DMS153 treated with DMSO at 0.1 percent for 48 hours (cell line): Measurements from ENCODE around the gene DLGAP3.
"Not testable (repeated sequence)": the region's sequence is repeated elsewhere in the genome, so short reads cannot be mapped to it uniquely, and the experiment has no call there.

Experiments used
- DNase-seq: peaks from one replicate; lab custom pipeline; 2025; ENCODE audit not compliant: unreplicated experiment; lab: John Stamatoyannopoulos, UW

The DLGAP3 gene, protein sequence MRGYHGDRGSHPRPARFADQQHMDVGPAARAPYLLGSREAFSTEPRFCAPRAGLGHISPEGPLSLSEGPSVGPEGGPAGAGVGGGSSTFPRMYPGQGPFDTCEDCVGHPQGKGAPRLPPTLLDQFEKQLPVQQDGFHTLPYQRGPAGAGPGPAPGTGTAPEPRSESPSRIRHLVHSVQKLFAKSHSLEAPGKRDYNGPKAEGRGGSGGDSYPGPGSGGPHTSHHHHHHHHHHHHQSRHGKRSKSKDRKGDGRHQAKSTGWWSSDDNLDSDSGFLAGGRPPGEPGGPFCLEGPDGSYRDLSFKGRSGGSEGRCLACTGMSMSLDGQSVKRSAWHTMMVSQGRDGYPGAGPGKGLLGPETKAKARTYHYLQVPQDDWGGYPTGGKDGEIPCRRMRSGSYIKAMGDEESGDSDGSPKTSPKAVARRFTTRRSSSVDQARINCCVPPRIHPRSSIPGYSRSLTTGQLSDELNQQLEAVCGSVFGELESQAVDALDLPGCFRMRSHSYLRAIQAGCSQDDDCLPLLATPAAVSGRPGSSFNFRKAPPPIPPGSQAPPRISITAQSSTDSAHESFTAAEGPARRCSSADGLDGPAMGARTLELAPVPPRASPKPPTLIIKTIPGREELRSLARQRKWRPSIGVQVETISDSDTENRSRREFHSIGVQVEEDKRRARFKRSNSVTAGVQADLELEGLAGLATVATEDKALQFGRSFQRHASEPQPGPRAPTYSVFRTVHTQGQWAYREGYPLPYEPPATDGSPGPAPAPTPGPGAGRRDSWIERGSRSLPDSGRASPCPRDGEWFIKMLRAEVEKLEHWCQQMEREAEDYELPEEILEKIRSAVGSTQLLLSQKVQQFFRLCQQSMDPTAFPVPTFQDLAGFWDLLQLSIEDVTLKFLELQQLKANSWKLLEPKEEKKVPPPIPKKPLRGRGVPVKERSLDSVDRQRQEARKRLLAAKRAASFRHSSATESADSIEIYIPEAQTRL

DNA sequence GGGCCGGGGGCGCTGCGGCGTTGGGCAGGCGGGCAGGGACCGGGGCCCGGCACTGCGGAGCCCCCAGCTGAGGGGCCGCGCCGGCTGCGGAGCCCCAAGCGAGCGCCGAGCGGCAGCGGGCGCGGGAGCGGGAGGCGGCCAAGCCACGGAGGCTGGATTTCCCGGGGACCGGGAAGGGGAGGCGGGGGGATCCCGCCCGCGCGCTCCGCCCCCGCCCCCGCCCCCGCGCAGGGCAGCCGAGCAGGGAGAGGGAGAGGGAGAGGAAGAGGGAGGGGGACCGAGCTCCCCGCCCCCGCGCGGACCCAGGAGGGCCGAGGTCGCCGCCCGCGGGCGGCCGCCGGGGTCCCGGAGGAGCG, at the start of gene DLGAP3:
Gene DLGAP3, minus strand, starts transcription at position 154 of the 356 bp plus-strand sequence. CDS start 24,267 bp downstream, outside the sequence.
- DNase-seq: no peak

DNA sequence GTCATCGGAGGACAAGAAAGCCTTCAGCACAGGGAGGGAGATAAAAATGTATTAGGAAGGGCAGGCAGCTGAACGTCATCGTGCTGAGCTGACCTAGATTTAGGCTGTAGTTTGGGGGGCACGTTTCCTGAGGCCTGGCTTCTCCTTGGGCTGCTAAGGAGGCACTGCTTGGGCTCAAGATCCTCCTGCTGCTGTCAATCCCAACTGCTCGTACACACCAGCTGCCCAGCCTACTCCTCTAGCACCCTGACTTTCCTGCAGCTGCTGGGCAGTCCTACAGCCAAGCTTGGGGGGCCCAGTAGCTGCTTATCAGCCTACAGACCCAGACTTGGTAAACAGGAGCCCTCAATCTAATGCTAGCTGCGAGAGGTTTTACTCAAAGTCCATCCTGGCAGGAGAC, 49.5 kb upstream of the DLGAP3 start:
- no peak for DNase-seq

GRCh38 chr1:34977858-34978257, 48.4 kb upstream of the DLGAP3 start:
- no peak for DNase-seq

DNA sequence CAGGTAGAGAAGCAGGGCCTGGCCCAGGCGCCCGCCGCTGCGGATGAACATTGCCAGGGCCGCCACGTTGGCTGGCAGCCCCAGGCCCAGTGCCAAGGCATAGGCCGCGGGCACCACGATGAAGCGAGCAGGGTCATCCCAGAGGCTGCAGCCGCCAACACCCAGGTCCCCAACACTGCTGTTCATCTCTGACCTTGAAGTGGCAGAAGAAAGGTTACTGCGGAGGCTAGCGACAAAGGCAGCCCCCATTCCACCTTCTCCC, 47.7 kb upstream of the DLGAP3 start:
- DNase-seq: no peak

DNA sequence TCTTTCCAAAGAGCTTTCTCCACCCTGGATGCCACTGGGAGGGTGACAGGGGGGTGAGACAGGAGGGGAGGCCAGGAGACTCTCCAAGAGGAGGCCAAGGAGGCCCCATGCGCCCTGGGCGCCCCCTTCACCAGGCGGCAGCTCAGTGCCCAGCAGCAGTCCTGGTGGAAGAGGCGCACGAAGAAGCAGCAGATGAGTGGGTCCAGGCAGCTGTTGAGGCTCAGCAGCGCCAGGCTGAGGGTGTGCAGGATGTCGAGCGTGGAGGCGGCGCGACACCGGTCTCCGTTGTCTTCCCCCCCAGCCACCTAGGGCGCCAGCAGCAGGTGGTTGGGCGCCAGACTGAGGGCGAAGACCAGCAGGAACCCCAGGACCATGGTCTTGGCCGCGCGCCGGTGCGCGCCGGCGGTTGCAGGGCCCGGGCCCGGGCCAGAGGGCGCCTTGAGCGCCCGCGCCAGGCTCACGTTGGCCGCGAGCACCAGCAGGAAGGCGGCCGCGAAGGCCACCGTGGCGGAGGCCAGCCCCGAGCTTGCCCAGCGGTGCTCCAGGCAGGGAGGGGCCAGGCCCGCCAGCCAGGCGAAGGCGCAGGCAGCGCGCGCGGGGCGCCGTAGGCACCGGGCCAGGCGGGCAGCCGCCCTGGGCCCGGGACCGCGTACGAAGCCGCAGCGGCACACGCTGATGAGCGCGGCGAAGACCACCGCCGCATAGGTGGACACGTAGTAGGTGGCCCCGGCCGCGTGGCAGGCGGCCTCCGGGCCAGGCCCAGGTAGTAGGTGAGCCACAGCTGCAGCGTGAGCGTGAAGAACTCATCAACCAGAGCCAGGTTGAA, 47.1 kb upstream of the DLGAP3 start:
- DNase-seq: no peak

DNA sequence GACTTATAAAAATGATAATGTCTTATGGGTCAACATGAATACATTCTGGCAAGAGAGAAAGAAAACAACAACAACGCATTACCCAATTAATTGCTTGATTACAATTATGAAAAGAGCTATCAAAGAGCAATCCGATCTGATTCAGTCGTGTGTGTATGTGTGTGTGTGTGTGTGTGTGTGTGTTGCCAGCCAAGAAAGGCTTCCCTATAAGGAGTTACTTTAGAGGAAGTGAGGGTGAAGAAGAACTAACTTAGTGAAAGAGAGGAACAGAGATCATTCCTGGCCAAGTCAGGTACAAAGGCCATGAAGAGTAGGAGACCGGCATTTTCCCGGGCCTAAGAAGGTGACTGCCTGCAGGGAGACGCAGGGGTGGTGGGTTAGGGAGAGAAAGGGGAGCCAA, 46.3 kb upstream of the DLGAP3 start:
- DNase-seq: no peak

DNA sequence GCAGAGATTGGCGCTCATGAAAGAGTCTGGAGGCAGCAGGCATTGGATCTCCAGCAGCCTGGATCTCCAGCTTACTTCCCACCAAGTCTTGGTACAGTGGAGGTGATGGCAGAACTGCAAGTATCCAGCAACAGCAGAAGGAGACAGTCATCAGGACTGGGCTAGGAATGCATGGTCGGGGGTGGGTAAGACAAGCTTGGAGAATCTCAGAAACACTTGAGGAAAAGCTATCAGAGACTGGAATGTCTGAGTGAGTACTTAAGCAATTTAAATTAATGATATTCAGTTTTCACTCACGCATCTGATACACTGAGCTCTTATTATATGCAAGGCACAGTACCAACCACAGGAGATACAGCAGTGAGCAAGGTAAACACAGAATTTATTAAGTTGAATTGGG, 45.9 kb upstream of the DLGAP3 start:
- DNase-seq: no peak

DNA sequence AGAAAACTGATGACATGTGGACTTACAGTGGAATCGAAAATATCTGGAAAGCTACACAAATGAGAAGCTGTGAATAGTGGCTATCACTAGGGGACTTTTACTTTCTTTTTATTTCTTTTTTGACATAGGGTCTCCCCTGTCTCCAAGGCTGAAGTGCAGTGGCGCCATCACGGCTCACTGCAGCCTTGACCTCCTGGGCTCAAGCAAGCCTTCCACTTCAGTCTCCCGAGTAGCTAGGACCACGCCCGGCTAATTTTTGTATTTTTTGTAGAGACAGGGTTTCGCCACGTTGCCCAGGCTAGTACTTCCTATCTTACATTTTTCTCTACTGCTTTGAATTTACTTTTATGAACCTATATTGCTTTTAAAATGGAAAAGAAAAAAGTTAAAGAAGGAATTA, 45.2 kb upstream of the DLGAP3 start:
- DNase-seq: no peak

DNA sequence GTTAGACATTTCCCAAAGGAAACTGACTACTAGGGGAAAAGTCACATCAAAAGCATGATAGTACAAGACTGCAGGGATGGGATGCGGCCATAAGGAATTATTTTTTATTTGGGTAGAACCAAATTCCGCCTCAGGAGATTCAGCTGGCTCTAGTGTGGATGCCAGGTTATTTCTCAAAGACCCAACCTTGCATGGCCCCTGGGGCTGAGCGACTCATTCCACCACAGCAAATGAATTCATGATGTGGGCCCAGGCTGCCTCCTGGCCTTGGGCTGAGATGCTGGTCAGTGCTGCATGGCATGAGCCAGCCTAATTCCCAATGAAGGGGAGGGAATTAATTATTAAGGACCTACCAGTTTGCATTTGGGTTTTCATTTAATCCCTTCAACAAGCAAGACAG, 43.9 kb upstream of the DLGAP3 start:
- DNase-seq: no peak

DNA sequence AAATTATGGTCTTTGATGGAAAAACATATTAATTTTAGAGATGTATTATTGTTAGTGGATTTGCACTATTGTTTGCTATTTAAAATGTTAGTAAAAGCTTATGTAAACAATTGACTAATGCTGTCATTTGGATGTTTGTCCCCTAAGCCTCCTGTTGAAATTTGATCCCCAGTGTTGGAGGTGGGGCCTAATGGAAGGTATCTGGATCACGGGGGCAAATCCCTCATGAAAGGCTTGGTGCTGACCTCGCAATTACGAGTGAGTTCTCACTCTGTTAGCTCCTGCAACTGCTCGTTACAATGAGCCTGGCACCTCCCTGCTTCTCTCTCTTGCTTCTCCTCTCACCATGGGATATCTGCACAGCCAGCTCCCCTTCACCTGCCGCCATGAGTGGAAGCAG, 41.4 kb upstream of the DLGAP3 start:
- no peak for DNase-seq

- no peak for DNase-seq
Measured at GRCh38 chr1:34970220-34970735, 40.8 kb upstream of the DLGAP3 start.

DNA sequence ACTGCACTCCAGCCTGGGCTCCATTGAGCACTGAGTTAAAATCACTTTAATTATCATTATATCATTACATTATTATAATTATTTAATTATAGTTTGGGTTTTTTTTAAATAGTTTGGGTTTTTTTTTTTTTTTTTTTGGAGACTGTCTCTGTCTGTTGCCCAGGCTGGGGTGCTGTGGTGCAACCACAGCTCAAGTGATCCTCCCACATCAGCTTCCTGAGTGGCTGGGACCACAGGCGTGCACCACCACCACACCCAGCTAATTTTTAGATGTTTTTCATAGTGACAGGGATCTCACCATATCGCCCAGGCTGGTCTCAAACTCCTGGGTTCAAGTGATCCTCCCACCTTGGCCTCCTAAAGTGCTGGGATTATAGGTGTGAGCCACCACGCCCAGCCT, 38.8 kb upstream of the DLGAP3 start:
- DNase-seq: not testable (repeated sequence)

GRCh38 chr1:34967672-34968071, 38.2 kb upstream of the DLGAP3 start:
- not testable (repeated sequence) for DNase-seq

GRCh38 chr1:34965597-34965996, 36.1 kb upstream of the DLGAP3 start:
- DNase-seq: no peak

DNA sequence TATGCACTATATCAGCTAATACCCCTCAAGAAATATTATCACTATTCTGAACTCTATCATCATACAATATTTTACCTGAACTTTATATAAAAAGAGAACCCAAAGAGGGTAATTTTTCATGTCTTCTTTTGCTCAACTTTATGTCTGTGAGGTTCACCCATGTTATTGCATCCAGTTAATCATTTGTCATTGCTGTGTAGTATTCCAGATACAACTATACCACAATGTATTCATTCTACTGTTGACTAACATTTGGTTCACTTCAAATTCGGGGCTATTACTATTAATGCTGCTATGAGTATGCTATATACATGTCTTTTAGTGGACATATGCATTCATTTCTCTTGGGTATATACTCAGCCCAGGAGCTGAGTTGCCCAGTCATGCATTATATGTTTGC, 21.0 kb upstream of the DLGAP3 start:
- DNase-seq: no peak

DNA sequence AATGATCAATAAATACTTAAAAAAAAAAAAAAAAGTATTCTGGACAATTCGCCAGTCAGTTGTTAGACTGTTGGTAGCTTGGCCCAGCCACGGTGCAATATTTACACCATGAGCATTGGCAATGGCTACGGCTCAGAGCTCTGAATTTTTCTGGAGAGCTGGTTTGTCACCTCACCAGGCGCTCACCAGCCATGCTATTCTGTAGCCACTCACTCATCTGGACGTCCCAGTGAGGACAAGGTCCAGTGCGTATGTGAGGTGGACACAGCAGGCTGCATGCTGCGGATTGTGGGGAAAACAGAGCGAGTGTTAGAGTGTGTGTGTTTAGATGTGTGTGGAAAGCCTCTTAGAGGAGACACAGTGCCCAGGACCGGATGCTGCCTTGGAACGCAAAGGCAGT, 19.3 kb upstream of the DLGAP3 start:
- DNase-seq: not testable (repeated sequence)

- DNase-seq: not testable (repeated sequence)
Measured at GRCh38 chr1:34947641-34948314, 18.3 kb upstream of the DLGAP3 start.

DNA sequence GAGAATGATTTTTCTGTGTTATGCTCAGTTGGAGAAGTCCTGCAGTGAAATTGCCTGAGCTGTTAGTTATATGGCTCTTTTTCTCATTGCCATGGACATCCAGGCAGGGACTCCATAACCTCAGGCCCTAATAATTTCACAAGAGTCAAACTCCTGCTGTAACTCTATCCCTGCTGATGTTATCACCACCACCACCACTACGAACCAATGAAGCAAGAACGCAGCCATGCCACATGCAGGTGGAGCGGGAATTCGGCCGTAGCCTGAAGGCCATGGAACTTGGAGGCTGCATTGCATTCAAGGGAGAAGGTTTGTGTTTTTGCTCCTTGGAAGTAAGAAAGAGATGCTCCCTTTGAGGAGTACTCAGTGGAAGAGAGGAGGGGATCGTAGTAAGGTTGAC, 16.8 kb upstream of the DLGAP3 start:
- no peak for DNase-seq

DNA sequence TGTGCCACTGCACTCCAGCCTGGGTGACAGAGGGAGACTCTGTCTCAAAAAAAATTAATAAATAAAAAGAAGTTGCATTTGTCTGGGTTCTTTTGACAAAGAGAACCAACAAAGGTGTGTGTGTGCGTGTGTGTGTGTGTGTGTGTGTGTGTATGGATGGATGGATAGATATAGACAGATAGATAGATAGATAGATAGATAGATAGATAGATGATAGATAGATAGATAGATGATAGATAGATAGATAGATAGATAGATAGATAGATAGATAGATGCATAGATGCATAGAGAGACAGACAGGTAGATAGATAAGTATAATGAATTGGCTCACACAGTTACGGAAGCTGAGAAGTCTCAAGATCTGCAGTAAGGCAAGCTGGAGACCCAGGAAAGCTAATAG, 12.3 kb upstream of the DLGAP3 start:
- DNase-seq: not testable (repeated sequence)

DNA sequence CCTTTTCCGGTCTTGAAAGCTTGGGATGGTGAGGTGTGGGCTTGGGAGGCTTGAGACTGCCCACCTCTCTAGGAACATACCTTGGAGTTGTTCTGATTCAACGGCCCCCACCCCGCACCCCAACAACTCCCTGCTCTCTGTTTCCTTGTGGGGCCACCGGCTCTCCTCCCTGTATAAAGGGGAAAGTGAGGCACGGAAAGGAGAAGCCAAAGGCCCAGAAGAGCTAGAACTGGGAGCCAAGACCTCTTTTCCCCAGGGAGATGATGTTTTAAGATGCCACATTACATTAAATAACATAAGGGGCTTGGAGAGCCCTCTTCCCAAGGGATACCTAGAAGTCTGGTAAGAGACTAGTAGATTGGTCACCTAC, 1.2 kb upstream of the DLGAP3 start:
- no peak for DNase-seq
